Epithelial cell of proximal tubule (primary cell): ENCODE data around the gene ZDHHC14. TPM values are rescaled to one million over a fixed set of nuclear protein-coding genes. Genes with fewer than 3 reads are reported as not detected.

Source experiments
- DNase-seq: peaks from one replicate; pipeline ENCODE4 v3.0.0-alpha.2; 2011; ENCODE audit warnings: low read depth
- H3K4me3 ChIP-seq: 2 replicates; pipeline ENCODE4 v1.5.1; 2011; ENCODE audit warnings: low read depth, mild to moderate bottlenecking, low read length
- total RNA-seq: library from RNA; depleted of rRNA; stranded (reverse); fragments of >200 nt; gene quantifications from 2 replicates; pipeline ENCODE4 v1.2.3, GENCODE V29; 2015
- TF ChIP-seq, protein P1 (sequence below): conservative IDR thresholded peaks from 2 replicates; pipeline ENCODE4 v1.5.1; 2012; ENCODE audit warnings: low read depth, mild to moderate bottlenecking, low read length

The ZDHHC14 gene
- total RNA-seq, 1 donor from 2014 or later: 21.4 TPM

DNA sequence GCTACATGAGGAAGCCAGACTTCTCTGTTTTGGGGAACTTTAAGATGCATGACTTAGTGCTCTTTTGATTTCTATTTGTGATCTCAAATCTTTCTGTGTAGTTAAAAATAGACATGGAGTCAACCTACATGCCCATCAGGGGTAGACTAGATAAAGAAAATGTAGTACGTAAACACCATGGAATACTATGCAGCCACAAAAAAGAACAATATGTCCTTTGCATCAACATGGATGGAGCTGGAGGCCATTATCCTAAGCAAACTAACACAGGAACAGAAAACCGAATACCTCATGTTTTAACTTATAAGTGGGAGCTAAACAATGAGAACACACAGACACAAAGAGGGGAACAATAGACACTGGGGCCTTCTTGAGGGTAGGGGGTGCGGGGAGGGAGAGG lies 102.8 kb downstream of the ZDHHC14 start:
- no peak for DNase-seq
- no peak overlapping the region for H3K4me3 ChIP-seq
- TF ChIP-seq, protein P1, sequence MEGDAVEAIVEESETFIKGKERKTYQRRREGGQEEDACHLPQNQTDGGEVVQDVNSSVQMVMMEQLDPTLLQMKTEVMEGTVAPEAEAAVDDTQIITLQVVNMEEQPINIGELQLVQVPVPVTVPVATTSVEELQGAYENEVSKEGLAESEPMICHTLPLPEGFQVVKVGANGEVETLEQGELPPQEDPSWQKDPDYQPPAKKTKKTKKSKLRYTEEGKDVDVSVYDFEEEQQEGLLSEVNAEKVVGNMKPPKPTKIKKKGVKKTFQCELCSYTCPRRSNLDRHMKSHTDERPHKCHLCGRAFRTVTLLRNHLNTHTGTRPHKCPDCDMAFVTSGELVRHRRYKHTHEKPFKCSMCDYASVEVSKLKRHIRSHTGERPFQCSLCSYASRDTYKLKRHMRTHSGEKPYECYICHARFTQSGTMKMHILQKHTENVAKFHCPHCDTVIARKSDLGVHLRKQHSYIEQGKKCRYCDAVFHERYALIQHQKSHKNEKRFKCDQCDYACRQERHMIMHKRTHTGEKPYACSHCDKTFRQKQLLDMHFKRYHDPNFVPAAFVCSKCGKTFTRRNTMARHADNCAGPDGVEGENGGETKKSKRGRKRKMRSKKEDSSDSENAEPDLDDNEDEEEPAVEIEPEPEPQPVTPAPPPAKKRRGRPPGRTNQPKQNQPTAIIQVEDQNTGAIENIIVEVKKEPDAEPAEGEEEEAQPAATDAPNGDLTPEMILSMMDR: no peak

- DNase-seq: no peak
- H3K4me3 ChIP-seq: no peak overlapping the region
- TF ChIP-seq, protein P1: no peak
These were observed 103.2 kb downstream of the ZDHHC14 start for GRCh38 chr6:157484181-157484580.

GRCh38 chr6:157486572-157486971 lies 105.6 kb downstream of the ZDHHC14 start:
- no peak for DNase-seq

GRCh38 chr6:157487110-157487773 lies 106.3 kb downstream of the ZDHHC14 start:
- DNase-seq: no peak

More at GRCh38 chr6:157486572-157486971, 105.6 kb downstream of the ZDHHC14 start:
- TF ChIP-seq, protein P1: no peak
- H3K4me3 ChIP-seq: no peak overlapping the region

DNA sequence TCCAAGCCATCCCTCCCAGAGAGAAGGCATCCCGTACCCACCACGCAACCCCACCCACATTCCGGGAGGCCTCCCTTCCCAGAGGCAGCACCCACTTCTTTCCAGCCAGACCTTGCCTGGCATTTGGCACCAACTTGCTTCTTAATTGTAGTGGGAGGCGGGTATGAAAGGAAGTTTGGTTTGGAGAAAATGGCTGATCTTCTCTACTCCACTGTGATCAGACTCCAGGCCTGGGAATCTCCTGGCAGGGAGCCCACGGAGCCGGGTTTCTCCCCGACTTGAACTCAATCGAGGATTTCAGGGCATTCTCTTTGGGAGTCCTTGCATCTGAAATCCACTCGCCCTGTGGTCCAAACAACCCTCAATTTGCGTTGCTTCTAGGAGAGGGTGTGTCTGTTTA lies 107.1 kb downstream of the ZDHHC14 start:
- TF ChIP-seq, protein P1: no peak
- DNase-seq: no peak
- H3K4me3 ChIP-seq: no peak overlapping the region

More at GRCh38 chr6:157487110-157487773, 106.3 kb downstream of the ZDHHC14 start:
- TF ChIP-seq, protein P1: no peak
- no peak overlapping the region for H3K4me3 ChIP-seq

DNA sequence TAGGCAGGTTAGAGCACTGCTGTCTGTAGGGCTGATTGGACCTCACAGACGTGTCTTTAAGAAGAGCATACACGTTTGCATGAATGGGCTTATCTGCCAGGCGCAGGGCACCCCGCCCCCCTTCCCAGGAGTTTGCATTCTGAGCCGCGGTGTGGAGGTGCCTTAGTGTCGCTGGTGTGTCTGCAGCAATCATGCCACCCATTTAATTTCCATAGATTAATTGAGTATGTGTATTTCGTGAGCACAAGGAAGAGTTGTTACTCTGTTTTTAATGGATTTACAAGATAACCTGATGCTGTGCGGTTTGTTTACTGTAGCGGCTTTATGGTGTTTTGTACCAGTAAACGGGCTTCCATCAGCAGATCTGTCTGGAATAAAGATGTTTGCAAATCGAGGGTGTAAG lies 107.7 kb downstream of the ZDHHC14 start:
- DNase-seq: no peak
- TF ChIP-seq, protein P1: no peak
- H3K4me3 ChIP-seq: no peak overlapping the region
